HCT116 (cell line): ENCODE results near the gene TOX2. TPM values are rescaled to one million over a fixed set of nuclear protein-coding genes. Genes with fewer than 3 reads are reported as not detected.

ENCODE experiments used
- ATAC-seq: fragments of 200-7000 bp; cut with Tn5 transposase; 2 replicates; pipeline ENCODE4 v1.9.1; 2020; ENCODE audit warnings: mild to moderate bottlenecking, moderate library complexity
- BruUV-seq: library from RNA; stranded (reverse); fragments of 400-500 nt; replicated peaks from 2 replicates; lab custom pipeline; 2021; lab: Mats Ljungman, UMichigan
- CTCF ChIA-PET: fragments of 300-600 bp; sonication (Branson Sonifier 250); formaldehyde crosslinking; loops from one replicate; lab custom pipeline; 2021; ENCODE audit warnings: antibody characterized with exemption; lab: Charles Lee
- POLR2A ChIA-PET: fragments of 300-600, 350-600 bp; sonication (Branson Sonifier 250); formaldehyde crosslinking; loops from one replicate; lab custom pipeline; 2021; ENCODE audit warnings: antibody characterized with exemption; lab: Charles Lee
- RAD21 ChIA-PET, 2 experiments: fragments of 300-600 bp; sonication (Branson Sonifier 250); formaldehyde crosslinking; loops; one replicate each; lab custom pipeline; 2023; ENCODE audit warnings: low total read pairs in 2 of 2; ENCODE audit not compliant: uncharacterized antibody in 2 of 2, unreplicated experiment in 2 of 2, low non-redundant PET in 1 of 2; lab: Charles Lee
- DNase-seq: peaks from one replicate; pipeline ENCODE4 v3.0.0-alpha.2; 2010; ENCODE audit warnings: low read depth, low spot score
- H2AFZ ChIP-seq: fragments of 200-600 bp; shearing (Covaris generic), sonication (generic); 2 replicates; pipeline ENCODE4 v1.6.1; 2017; ENCODE audit warnings: low read depth, mixed run types, mixed read lengths, antibody characterized with exemption, low read length; ENCODE audit not compliant: poor library complexity, severe bottlenecking
- H3K27ac ChIP-seq: 2 replicates; pipeline ENCODE4 v1.5.1; 2012; ENCODE audit warnings: low read depth, low read length
- H3K27me3 ChIP-seq: fragments of 200-600 bp; sonication (generic); 2 replicates; pipeline ENCODE4 v1.6.1; 2016; ENCODE audit warnings: mixed run types, low read length, mixed read lengths; ENCODE audit not compliant: insufficient read depth
- H3K36me3 ChIP-seq, 2 experiments: fragments of 200-500 bp in 1 of 2; fragments of 200-600 bp in 1 of 2; sonication (Bioruptor generic) in 1 of 2; sonication (generic) in 1 of 2; 2 replicates each; pipeline versions ENCODE4 v1.5.1 to v1.6.1; 2014 to 2016; ENCODE audit warnings: low read length in 2 of 2, inconsistent platforms in 1 of 2, mixed read lengths in 1 of 2, mixed run types in 1 of 2; ENCODE audit not compliant: insufficient read depth in 2 of 2, control insufficient read depth in 1 of 2
- H3K4me1 ChIP-seq, 2 experiments: fragments of 200-600 bp in 1 of 2; sonication (generic) in 1 of 2; 2 replicates each; pipeline versions ENCODE4 v1.5.1 to v1.6.1; 2012 to 2017; ENCODE audit warnings: low read length in 2 of 2, inconsistent platforms in 1 of 2, mild to moderate bottlenecking in 1 of 2, mixed read lengths in 1 of 2, mixed run types in 1 of 2, moderate library complexity in 1 of 2; ENCODE audit not compliant: insufficient read depth in 2 of 2, control insufficient read depth in 1 of 2
- H3K4me2 ChIP-seq: fragments of 200-600 bp; sonication (generic); 2 replicates; pipeline ENCODE4 v1.6.1; 2017; ENCODE audit warnings: mixed run types, low read length, mixed read lengths
- H3K4me3 ChIP-seq, 2 experiments: fragments of 200-600 bp in 1 of 2; sonication (generic) in 1 of 2; replicated peaks in 1 of 2; 2 replicates each; pipeline ENCODE4 v1.5.1; 2011 to 2016; ENCODE audit warnings: low read length in 2 of 2, control low read depth in 1 of 2, low read depth in 1 of 2, mild to moderate bottlenecking in 1 of 2, mixed read lengths in 1 of 2, mixed run types in 1 of 2
- H3K79me2 ChIP-seq: fragments of 200-600 bp; sonication (generic); 2 replicates; pipeline ENCODE4 v1.6.1; 2017; ENCODE audit warnings: mild to moderate bottlenecking, mixed run types, low read length, moderate library complexity, mixed read lengths; ENCODE audit not compliant: insufficient read depth
- H3K9ac ChIP-seq: fragments of 200-600 bp; sonication (generic); 2 replicates; pipeline ENCODE4 v1.6.1; 2016; ENCODE audit warnings: low read length, mixed read lengths
- H3K9me2 ChIP-seq: fragments of 200-600 bp; sonication (generic), shearing (Covaris generic); 2 replicates; pipeline ENCODE4 v1.6.1; 2017; ENCODE audit warnings: mixed run types, mild to moderate bottlenecking, moderate library complexity; ENCODE audit not compliant: insufficient read depth
- H3K9me3 ChIP-seq, 2 experiments: fragments of 200-500 bp in 1 of 2; fragments of 200-600 bp in 1 of 2; sonication (Bioruptor generic) in 1 of 2; sonication (generic) in 1 of 2; 2 replicates each; pipeline ENCODE4 v1.6.1; 2014 to 2017; ENCODE audit warnings: low read length in 2 of 2, mixed read lengths in 2 of 2, inconsistent platforms in 1 of 2, low read depth in 1 of 2, mild to moderate bottlenecking in 1 of 2, mixed run types in 1 of 2, moderate library complexity in 1 of 2; ENCODE audit not compliant: control insufficient read depth in 1 of 2, insufficient read depth in 1 of 2
- H4K20me1 ChIP-seq: fragments of 200-600 bp; sonication (generic), shearing (Covaris generic); 2 replicates; pipeline ENCODE4 v1.6.1; 2017; ENCODE audit warnings: mixed run types, mild to moderate bottlenecking, moderate library complexity; ENCODE audit not compliant: insufficient read depth
- ATF3 ChIP-seq: IDR thresholded peaks from 2 replicates; pipeline ENCODE4 v1.6.1; 2012
- CBX3 ChIP-seq: IDR thresholded peaks from 2 replicates; pipeline ENCODE4 v1.6.1; 2012; ENCODE audit warnings: low read depth
- CEBPB ChIP-seq: IDR thresholded peaks from 2 replicates; pipeline ENCODE4 v1.6.1; 2012; ENCODE audit warnings: low read depth
- CTCF ChIP-seq, 3 experiments: fragments of 200-600 bp in 1 of 3; sonication (generic) in 1 of 3; IDR thresholded peaks in 2 of 3; conservative IDR thresholded peaks in 1 of 3; 2 replicates each; pipeline ENCODE4 v1.5.1; 2012 to 2017; ENCODE audit warnings: low read depth in 2 of 3, low read length in 2 of 3, antibody characterized with exemption in 1 of 3, borderline replicate concordance in 1 of 3, control low read depth in 1 of 3, mild to moderate bottlenecking in 1 of 3, mixed read lengths in 1 of 3, mixed run types in 1 of 3, moderate library complexity in 1 of 3; ENCODE audit not compliant: insufficient read depth in 1 of 3
- EGR1 ChIP-seq: IDR thresholded peaks from 2 replicates; pipeline ENCODE4 v1.6.1; 2012; ENCODE audit warnings: low read depth
- ELF1 ChIP-seq: IDR thresholded peaks from 2 replicates; pipeline ENCODE4 v1.6.1; 2012; ENCODE audit warnings: low read depth, borderline replicate concordance
- FOSL1 ChIP-seq: IDR thresholded peaks from 2 replicates; pipeline ENCODE4 v1.6.1; 2012; ENCODE audit warnings: low read depth
- JUND ChIP-seq: IDR thresholded peaks from 2 replicates; pipeline ENCODE4 v1.6.1; 2012
- POLR2AphosphoS5 ChIP-seq: IDR thresholded peaks from 2 replicates; pipeline ENCODE4 v1.6.1; 2011; ENCODE audit warnings: mild to moderate bottlenecking, low read depth, low read length, moderate library complexity
- SIN3A ChIP-seq: IDR thresholded peaks from 2 replicates; pipeline ENCODE4 v1.6.1; 2012; ENCODE audit warnings: low read depth
- SP1 ChIP-seq: IDR thresholded peaks from 2 replicates; pipeline ENCODE4 v1.6.1; 2012; ENCODE audit warnings: low read depth
- SRF ChIP-seq: IDR thresholded peaks from 2 replicates; pipeline ENCODE4 v1.6.1; 2012; ENCODE audit warnings: low read depth
- TCF7L2 ChIP-seq: IDR thresholded peaks from 2 replicates; pipeline ENCODE4 v1.7.0; 2011; ENCODE audit warnings: borderline replicate concordance, inconsistent platforms; ENCODE audit not compliant: insufficient read depth, insufficient read length; ENCODE audit errors: extremely low read depth
- YY1 ChIP-seq: IDR thresholded peaks from 2 replicates; pipeline ENCODE4 v1.6.1; 2011; ENCODE audit warnings: low read length, low read depth, moderate library complexity, mild to moderate bottlenecking; ENCODE audit not compliant: insufficient replicate concordance; ENCODE audit errors: extremely low read depth
- ZBTB33 ChIP-seq: IDR thresholded peaks from 2 replicates; pipeline ENCODE4 v1.6.1; 2011; ENCODE audit warnings: mild to moderate bottlenecking, low read length, moderate library complexity; ENCODE audit not compliant: insufficient replicate concordance; ENCODE audit errors: extremely low read depth
- ZFX ChIP-seq: fragments of 450-650 bp; IDR thresholded peaks from 2 replicates; pipeline ENCODE4 v1.6.1; 2017
- ZNF274 ChIP-seq: fragments of 200-500 bp; sonication (Bioruptor generic); IDR thresholded peaks from 2 replicates; pipeline ENCODE4 v1.6.1; 2014; ENCODE audit warnings: mild to moderate bottlenecking, low read depth, low read length, inconsistent platforms
- intact Hi-C: fragments of 100-400 bp; cut with micrococcal nuclease; formaldehyde crosslinking; loops from 2 replicates; pipeline ENCODE4 v1.10.0; 2022
- total RNA-seq: library from RNA; stranded (reverse); gene quantifications from one replicate; pipeline ENCODE4 v1.2.1, GENCODE V29; 2021; ENCODE audit not compliant: unreplicated experiment

The TOX2 gene
- total RNA-seq, 1 experiment from 2014 or later, result 39.6 TPM

GRCh38 chr20:44003609-44004008 is 89.0 kb downstream of the TOX2 start:
- ChIA-PET CTCF (no interaction called here), RAD21 (no interaction called here), POLR2A (interaction anchor here (1.0 kb wide), 1 partner anchor 14 kb away, joined by 3 read pairs; no protein-coding TSS in a partner anchor)
- H3K9ac ChIP-seq, result no peak overlapping the region
- DNase-seq (no peak), ATAC-seq (no peak)
- no peak overlapping the region for H3K27ac ChIP-seq
- H3K9me2 ChIP-seq, result no peaks in the 10 kb centered on the region
- no peaks in the 10 kb centered on the region for H3K9me3 ChIP-seq
- no TSS peak for BruUV-seq
- H4K20me1 ChIP-seq, result no peaks in the 10 kb centered on the region
- no peak overlapping the region for H2AFZ ChIP-seq
- H3K4me2 ChIP-seq, result no peak overlapping the region
- H3K4me1 ChIP-seq, result peaks cover 13 to 26% of the 10 kb centered on the region in 2 experiments
- no peaks in the 10 kb centered on the region for H3K27me3 ChIP-seq
- no peaks in the 10 kb centered on the region for H3K79me2 ChIP-seq
- no peak for TF ChIP-seq ZFX
- no peak for TF ChIP-seq CEBPB
- TF ChIP-seq SIN3A, result no peak
- H3K36me3 ChIP-seq, result no peaks in the 10 kb centered on the region
- intact Hi-C loops, result no loop called here
- no peak overlapping the region for H3K4me3 ChIP-seq

GRCh38 chr20:44004306-44004915 is 89.8 kb downstream of the TOX2 start:
- DNase-seq (no peak), ATAC-seq (no peak)
- Histone ChIP-seq H3K4me2 (no peak overlapping the region), H3K36me3 (no peaks in the 10 kb centered on the region), H3K4me1 (peaks cover 13 to 30% of the 10 kb centered on the region in 2 experiments), H3K9me2 (no peaks in the 10 kb centered on the region), H3K27ac (no peak overlapping the region), H2AFZ (no peak overlapping the region), H3K9me3 (no peaks in the 10 kb centered on the region), H3K4me3 (no peak overlapping the region), H3K9ac (no peak overlapping the region), H3K27me3 (no peaks in the 10 kb centered on the region), H4K20me1 (no peaks in the 10 kb centered on the region), H3K79me2 (no peaks in the 10 kb centered on the region)
- ChIA-PET RAD21 (no interaction called here), POLR2A (interaction anchor here (1.0 kb wide), 1 partner anchor 14 kb away, joined by 3 read pairs; no protein-coding TSS in a partner anchor), CTCF (no interaction called here)
- BruUV-seq, result no TSS peak
- intact Hi-C loops, result no loop called here
- TF ChIP-seq ELF1 (no peak), SP1 (no peak), CTCF (IDR thresholded peaks at IDR 0.05 in 2 of 3, conservative IDR thresholded peaks at IDR 0.05 in 1 of 3; ENCODE audit: borderline replicate concordance in 1 of 3, insufficient read depth in 1 of 3, low read depth in 2 of 3, low read length in 2 of 3) (no peak), ZNF274 (no peak), ATF3 (no peak), CEBPB (no peak), EGR1 (no peak), SRF (no peak), ZBTB33 (no peak), CBX3 (no peak), JUND (no peak), TCF7L2 (no peak), YY1 (no peak), FOSL1 (no peak), POLR2AphosphoS5 (no peak)
